ENCODE results near the gene MAP3K4.

The MAP3K4 gene

DNA sequence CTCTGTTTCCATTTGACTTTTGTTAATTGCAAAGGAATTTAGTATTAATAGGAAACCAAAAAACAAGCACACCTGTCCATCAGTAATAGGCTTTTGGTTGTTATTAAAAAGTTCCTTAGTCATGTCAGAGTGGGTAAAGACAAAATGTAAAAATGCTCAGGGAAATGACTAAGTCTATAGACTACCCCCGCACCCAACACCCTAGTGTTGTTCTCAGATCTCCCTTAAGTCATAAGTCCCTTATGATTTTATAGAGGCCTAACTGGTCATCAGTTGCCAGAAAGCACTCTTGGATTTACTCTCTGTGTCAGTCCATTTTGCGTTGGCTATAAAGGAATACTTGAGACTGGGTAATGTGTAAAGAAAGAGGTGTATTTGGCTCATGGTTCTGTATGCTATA lies 52.8 kb downstream of the MAP3K4 start:
- no peaks in the 10 kb centered on the region for H3K9me3 ChIP-seq (ENCODE audit: low read length)
- no peaks in the 10 kb centered on the region for H3K27me3 ChIP-seq (ENCODE audit: insufficient read depth, low read length)
- H2AFZ ChIP-seq (ENCODE audit: low read depth, low read length): no peak overlapping the region
- H3K4me3 ChIP-seq (ENCODE audit: low read length): no peak overlapping the region
- H3K36me3 ChIP-seq (ENCODE audit: insufficient read depth, low read length): peaks cover 40% of the 10 kb centered on the region
- H3K4me1 ChIP-seq (ENCODE audit: insufficient read depth, low read length): no peaks in the 10 kb centered on the region

DNA sequence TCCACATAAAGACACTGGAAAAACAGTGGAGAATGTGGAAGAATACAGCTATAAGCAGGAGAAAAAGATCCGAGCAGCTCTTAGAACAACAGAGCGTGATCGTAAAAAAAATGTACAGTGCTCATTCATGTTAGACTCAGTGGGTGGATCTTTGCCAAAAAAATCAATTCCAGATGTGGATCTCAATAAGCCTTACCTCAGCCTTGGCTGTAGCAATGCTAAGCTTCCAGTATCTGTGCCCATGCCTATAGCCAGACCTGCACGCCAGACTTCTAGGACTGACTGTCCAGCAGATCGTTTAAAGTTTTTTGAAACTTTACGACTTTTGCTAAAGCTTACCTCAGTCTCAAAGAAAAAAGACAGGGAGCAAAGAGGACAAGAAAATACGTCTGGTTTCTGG lies 57.1 kb downstream of the MAP3K4 start:
- Histone ChIP-seq H3K36me3 (ENCODE audit: insufficient read depth, low read length) (peaks cover 31% of the 10 kb centered on the region), H3K4me1 (ENCODE audit: insufficient read depth, low read length) (no peaks in the 10 kb centered on the region), H3K9me3 (ENCODE audit: low read length) (peaks cover 2% of the 10 kb centered on the region), H3K4me3 (ENCODE audit: low read length) (no peak overlapping the region), H2AFZ (ENCODE audit: low read depth, low read length) (no peak overlapping the region), H3K27me3 (ENCODE audit: insufficient read depth, low read length) (no peaks in the 10 kb centered on the region)

DNA sequence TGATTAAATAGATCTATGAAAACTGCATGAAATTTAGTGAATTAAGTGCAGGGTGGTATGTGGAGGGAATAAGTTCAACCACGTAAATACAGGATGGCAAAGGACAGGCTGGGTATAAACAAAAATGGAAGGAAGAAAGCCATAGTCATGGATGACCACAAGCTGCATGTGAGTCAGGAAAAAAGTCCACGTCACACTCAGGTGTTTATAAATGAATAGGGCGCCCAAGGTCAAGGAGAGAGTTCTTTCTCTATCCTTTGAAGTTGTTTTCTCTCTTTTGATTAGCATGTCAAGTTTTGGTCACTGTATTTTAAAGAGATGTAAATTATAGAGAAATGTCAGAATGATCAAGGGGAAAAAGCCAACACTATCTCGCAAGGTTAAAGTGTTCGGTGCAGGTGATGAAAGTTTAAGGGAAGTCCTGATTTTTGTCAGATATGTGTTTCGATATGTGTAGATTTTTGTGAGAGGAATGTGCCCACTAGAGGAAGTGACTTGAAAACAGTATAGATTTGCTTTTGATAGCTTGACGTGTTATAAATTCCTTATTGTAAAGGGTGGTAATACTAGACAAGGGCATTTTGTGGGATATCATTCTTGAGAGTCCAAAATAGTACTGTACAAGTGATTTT lies 58.7 kb downstream of the MAP3K4 start:
- Histone ChIP-seq H2AFZ (ENCODE audit: low read depth, low read length) (no peak overlapping the region), H3K27me3 (ENCODE audit: insufficient read depth, low read length) (no peaks in the 10 kb centered on the region), H3K9me3 (ENCODE audit: low read length) (peaks cover 2% of the 10 kb centered on the region), H3K4me3 (ENCODE audit: low read length) (no peak overlapping the region), H3K4me1 (ENCODE audit: insufficient read depth, low read length) (no peaks in the 10 kb centered on the region), H3K36me3 (ENCODE audit: insufficient read depth, low read length) (peaks cover 25% of the 10 kb centered on the region)

DNA sequence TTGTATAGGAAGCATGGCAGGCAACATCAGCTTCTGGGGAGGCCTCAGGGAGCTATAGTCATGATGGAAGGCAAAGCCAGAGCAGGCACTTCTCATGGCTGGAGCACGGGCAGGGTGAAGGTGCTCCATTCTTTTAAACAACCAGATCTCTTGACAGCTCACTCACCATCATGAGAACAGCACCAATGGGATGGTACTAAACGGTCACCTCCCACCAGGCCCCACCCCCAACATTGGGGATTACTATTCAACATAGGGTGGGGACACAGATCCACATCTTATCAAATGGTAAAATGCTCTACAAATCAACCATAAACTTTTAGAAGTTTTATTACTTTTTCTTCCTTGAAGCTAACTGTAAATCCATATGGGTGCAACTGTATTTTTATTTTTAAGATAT lies 61.5 kb downstream of the MAP3K4 start:
- no peak overlapping the region for H3K4me3 ChIP-seq (ENCODE audit: low read length)
- no peak overlapping the region for H2AFZ ChIP-seq (ENCODE audit: low read depth, low read length)
- no peaks in the 10 kb centered on the region for H3K4me1 ChIP-seq (ENCODE audit: insufficient read depth, low read length)
- H3K9me3 ChIP-seq (ENCODE audit: low read length): peaks cover 2% of the 10 kb centered on the region
- peaks cover 23% of the 10 kb centered on the region for H3K36me3 ChIP-seq (ENCODE audit: insufficient read depth, low read length)
- H3K27me3 ChIP-seq (ENCODE audit: insufficient read depth, low read length): no peaks in the 10 kb centered on the region

DNA sequence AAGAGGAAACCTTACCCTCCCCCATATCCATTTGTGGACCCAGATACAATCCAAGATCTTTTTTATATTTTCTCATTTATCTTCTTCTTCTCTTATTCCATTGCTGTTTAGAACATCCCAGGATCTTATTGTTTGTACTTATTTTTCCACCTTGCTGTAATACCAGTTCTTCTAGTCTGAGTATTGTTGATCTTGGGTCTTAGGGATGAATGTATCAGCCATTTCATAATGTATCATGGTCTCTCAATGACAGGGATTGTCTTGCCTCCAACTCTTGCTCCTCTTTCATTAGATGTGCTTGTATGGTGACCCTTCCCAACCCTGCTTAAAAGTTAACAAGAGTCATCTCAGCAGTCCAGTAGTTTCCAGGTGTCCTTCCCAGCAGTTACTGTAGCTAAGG lies 63.3 kb downstream of the MAP3K4 start:
- peaks cover 2% of the 10 kb centered on the region for H3K9me3 ChIP-seq (ENCODE audit: low read length)
- H3K4me3 ChIP-seq (ENCODE audit: low read length): no peak overlapping the region
- no peaks in the 10 kb centered on the region for H3K27me3 ChIP-seq (ENCODE audit: insufficient read depth, low read length)
- no peak overlapping the region for H2AFZ ChIP-seq (ENCODE audit: low read depth, low read length)
- no peaks in the 10 kb centered on the region for H3K4me1 ChIP-seq (ENCODE audit: insufficient read depth, low read length)
- peaks cover 9% of the 10 kb centered on the region for H3K36me3 ChIP-seq (ENCODE audit: insufficient read depth, low read length)

DNA sequence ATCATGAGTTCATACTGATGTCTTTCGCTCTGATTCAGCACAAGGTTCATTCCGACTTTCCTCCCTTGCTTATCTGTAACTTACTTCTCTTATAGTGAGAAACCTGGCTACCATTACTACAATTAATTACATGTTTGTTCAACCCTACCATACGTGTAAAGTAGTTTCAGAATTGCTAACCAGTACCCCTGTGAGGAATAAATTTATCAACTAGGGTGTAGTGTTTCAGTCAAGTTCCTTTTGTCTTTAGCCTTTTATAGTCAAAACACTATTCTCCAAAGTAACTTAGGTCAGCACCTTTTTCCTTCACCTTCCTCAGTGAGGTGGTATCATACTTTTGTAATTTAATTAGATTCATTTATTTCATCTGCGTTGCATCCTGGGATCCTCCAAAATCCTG lies 64.9 kb downstream of the MAP3K4 start:
- peaks cover 3% of the 10 kb centered on the region for H3K36me3 ChIP-seq (ENCODE audit: insufficient read depth, low read length)
- peaks cover 4% of the 10 kb centered on the region for H3K9me3 ChIP-seq (ENCODE audit: low read length)
- no peak overlapping the region for H3K4me3 ChIP-seq (ENCODE audit: low read length)

DNA sequence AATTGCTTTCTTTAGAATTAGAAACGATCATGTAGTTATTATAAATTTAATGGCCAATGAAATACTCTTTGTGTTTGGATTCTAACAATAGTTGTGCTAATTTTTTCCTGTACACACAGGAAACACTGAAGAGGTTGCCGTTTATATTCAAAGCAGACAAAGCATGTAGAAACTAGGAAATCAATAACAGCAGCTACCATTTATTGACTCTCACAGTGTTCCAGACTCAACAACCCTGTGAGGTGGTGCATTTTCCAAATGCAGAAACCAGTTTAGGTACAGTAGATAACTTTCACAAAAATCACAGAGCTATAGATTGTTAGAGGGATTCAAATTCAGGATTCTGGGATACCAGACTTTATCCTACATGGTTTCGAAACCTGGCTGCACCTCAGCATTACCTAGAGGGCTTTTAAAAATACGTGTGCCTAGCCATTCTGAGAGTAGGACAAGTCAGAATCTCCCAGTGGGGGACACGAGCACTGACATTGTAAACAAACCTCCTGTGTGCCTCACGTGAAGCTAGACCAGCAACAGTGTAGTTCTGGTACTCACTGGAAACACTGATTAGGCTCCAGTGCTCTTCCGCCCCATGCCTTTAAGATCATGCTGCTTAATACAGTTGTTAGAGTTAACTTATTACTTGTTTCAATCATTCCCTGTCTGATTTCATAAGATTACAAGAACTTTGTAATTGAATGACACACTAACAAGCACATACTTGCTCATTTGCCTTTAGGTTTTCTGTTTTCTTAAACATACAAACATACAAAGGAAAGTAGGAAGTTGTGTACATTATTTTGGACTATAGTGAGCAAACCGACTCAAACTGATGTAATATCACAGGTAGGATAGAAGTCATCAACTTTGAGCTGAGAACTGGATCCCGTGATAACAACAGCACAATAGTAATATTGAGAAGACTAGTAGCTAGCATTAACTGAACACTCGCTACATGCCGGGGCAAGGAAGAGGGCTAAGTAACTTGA lies 65.8 kb downstream of the MAP3K4 start:
- Histone ChIP-seq H3K4me3 (ENCODE audit: low read length) (no peak overlapping the region), H3K4me1 (ENCODE audit: insufficient read depth, low read length) (no peaks in the 10 kb centered on the region), H3K36me3 (ENCODE audit: insufficient read depth, low read length) (no peaks in the 10 kb centered on the region), H3K27me3 (ENCODE audit: insufficient read depth, low read length) (no peaks in the 10 kb centered on the region), H2AFZ (ENCODE audit: low read depth, low read length) (no peak overlapping the region), H3K9me3 (ENCODE audit: low read length) (peaks cover 5% of the 10 kb centered on the region)

More for the DNA sequence above, 64.9 kb downstream of the MAP3K4 start:
- Histone ChIP-seq H2AFZ (ENCODE audit: low read depth, low read length) (no peak overlapping the region), H3K4me1 (ENCODE audit: insufficient read depth, low read length) (no peaks in the 10 kb centered on the region), H3K27me3 (ENCODE audit: insufficient read depth, low read length) (no peaks in the 10 kb centered on the region)

DNA sequence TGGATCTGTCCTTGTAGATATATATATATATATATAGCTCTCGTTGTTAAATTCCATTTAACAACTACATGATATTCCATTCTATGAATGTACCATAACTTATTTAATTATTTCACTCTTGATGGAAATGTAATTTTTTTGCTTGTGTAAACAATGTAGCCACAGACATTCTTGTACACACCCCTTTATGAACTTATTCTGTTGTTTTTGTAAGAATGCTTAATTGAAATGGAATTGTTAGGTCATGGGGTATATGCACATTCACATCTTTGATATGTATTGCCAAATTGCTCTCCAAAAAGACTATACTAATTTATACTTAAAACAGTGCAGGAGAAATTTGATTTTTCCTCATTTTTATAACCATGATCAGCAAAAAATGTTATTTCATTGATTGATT lies 67.2 kb downstream of the MAP3K4 start:
- H3K27me3 ChIP-seq (ENCODE audit: insufficient read depth, low read length): no peaks in the 10 kb centered on the region
- H3K4me3 ChIP-seq (ENCODE audit: low read length): no peak overlapping the region
- peaks cover 3% of the 10 kb centered on the region for H3K9me3 ChIP-seq (ENCODE audit: low read length)
- no peaks in the 10 kb centered on the region for H3K36me3 ChIP-seq (ENCODE audit: insufficient read depth, low read length)
- H3K4me1 ChIP-seq (ENCODE audit: insufficient read depth, low read length): no peaks in the 10 kb centered on the region
- H2AFZ ChIP-seq (ENCODE audit: low read depth, low read length): no peak overlapping the region

DNA sequence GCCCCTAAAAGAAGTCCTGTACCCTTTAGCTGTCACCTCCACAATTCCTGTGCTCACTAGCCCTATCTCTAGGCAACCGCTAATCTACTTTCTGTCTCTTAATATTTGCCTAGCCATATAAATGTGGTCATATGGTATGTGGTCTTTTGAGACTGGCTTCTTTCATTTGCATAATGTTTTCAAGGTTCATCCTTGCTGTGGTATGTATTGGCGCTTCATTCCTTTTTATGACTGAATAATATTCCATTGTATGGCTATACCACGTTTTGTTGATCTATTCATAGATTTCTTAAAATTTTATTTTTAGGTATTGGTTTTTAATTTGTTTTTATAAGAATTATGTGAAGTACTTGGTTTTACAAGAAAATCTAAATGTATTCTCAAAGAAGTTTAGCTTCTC lies 70.0 kb downstream of the MAP3K4 start:
- no peaks in the 10 kb centered on the region for H3K4me1 ChIP-seq (ENCODE audit: insufficient read depth, low read length)
- H2AFZ ChIP-seq (ENCODE audit: low read depth, low read length): no peak overlapping the region
- no peaks in the 10 kb centered on the region for H3K27me3 ChIP-seq (ENCODE audit: insufficient read depth, low read length)
- no peak overlapping the region for H3K4me3 ChIP-seq (ENCODE audit: low read length)
- no peaks in the 10 kb centered on the region for H3K36me3 ChIP-seq (ENCODE audit: insufficient read depth, low read length)
- H3K9me3 ChIP-seq (ENCODE audit: low read length): peaks cover 4% of the 10 kb centered on the region

DNA sequence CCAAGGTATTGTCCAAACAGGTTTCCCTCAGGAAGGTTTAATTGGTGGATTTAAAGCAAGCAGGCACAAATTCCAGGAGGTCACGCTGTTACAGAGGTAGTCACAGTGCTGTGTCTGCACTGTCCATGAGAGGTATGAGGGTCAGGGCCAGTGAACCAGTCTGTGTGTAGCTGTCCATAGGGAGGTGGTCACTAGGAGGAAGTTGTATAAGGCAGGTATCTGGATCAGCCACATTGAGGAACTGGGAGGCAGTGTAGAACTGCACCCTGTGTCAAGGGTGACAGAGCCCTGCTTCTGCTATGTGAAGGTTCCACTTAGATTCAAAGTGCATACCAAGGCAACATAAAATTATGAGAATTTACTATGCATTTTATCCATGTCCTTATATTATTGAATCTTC lies 73.3 kb downstream of the MAP3K4 start:
- Histone ChIP-seq H3K36me3 (ENCODE audit: insufficient read depth, low read length) (no peaks in the 10 kb centered on the region), H3K4me3 (ENCODE audit: low read length) (no peak overlapping the region), H3K4me1 (ENCODE audit: insufficient read depth, low read length) (no peaks in the 10 kb centered on the region), H3K27me3 (ENCODE audit: insufficient read depth, low read length) (no peaks in the 10 kb centered on the region), H3K9me3 (ENCODE audit: low read length) (peaks cover 4% of the 10 kb centered on the region), H2AFZ (ENCODE audit: low read depth, low read length) (no peak overlapping the region)

DNA sequence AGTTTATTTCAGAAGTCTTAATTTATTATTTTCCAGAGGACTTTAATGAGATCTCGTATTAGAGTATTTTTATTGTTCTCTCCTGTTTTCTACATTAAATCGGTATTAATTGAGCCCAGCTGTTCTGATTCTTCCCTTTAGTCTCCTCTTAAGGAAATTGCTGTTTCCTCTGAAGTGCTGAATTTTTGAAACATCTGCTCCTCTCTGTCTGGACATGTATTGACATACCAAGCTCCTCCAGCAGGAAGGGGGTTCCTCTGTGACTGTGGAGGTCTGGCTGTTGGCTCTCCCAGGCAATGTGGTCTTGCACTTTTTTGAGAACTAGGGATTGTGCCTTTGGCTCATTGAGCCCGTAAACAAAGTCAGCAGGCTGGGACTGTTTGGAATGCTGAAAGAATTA lies 74.9 kb downstream of the MAP3K4 start:
- Histone ChIP-seq H3K36me3 (ENCODE audit: insufficient read depth, low read length) (peaks cover 10% of the 10 kb centered on the region), H2AFZ (ENCODE audit: low read depth, low read length) (no peak overlapping the region), H3K4me3 (ENCODE audit: low read length) (no peak overlapping the region), H3K4me1 (ENCODE audit: insufficient read depth, low read length) (peaks cover 2% of the 10 kb centered on the region), H3K27me3 (ENCODE audit: insufficient read depth, low read length) (no peaks in the 10 kb centered on the region), H3K9me3 (ENCODE audit: low read length) (peaks cover 2% of the 10 kb centered on the region)

DNA sequence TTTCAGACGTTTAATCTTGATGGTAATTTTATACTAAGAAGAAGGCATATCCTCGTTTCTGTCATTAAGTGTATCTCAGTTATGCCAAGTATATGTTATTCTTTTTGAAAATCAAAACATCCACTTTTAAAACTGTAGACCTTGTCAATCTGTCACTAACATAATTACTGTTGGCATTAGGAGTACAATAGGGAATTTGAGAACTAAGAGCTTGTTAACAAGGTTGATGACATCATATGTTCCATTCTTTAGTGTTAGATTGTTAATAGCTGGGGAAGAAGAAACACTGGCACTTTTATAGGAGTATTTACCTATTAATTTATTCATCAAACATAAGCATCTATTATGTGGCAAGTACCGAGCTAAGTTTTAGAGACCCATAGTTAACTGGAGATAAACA lies 76.2 kb downstream of the MAP3K4 start:
- Histone ChIP-seq H3K27me3 (ENCODE audit: insufficient read depth, low read length) (no peaks in the 10 kb centered on the region), H3K4me1 (ENCODE audit: insufficient read depth, low read length) (peaks cover 2% of the 10 kb centered on the region), H3K4me3 (ENCODE audit: low read length) (no peak overlapping the region), H2AFZ (ENCODE audit: low read depth, low read length) (no peak overlapping the region), H3K9me3 (ENCODE audit: low read length) (peaks cover 1% of the 10 kb centered on the region), H3K36me3 (ENCODE audit: insufficient read depth, low read length) (peaks cover 14% of the 10 kb centered on the region)

DNA sequence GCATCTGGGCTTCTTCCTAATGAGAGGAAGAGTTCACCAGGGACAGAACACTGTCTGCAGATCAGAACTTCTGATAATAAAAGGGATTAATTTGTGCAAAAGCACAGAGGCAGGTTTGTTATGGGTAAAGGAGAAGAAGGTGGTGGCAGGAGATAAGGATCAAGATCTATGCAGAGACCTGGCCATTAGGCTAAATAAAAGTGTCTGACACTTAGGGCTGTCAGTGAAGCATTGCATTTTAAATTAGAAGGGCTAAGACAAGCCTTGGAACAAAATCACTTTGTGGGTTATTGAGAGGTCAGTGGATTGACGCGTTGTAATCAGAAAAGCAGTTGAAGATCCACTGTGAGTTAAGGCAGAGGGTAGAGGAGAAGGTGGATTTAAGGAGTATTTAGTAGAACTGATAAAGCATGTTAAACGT lies 76.8 kb downstream of the MAP3K4 start:
- Histone ChIP-seq H3K4me1 (ENCODE audit: insufficient read depth, low read length) (peaks cover 2% of the 10 kb centered on the region), H3K4me3 (ENCODE audit: low read length) (no peak overlapping the region), H3K9me3 (ENCODE audit: low read length) (peaks cover 1% of the 10 kb centered on the region), H3K27me3 (ENCODE audit: insufficient read depth, low read length) (no peaks in the 10 kb centered on the region), H2AFZ (ENCODE audit: low read depth, low read length) (no peak overlapping the region), H3K36me3 (ENCODE audit: insufficient read depth, low read length) (peaks cover 16% of the 10 kb centered on the region)
